HG03196 (cell line): Measurements from ENCODE around the gene PITPNC1.
"Not testable (repeated sequence)": the region's sequence is repeated elsewhere in the genome, so short reads cannot be mapped to it uniquely, and the experiment has no call there.

ENCODE experiments used
- ATAC-seq: cut with Tn5 transposase; IDR thresholded peaks from one replicate; pipeline ENCODE4 v1.9.1; 2021; ENCODE audit not compliant: unreplicated experiment

Gene PITPNC1

GRCh38 chr17:67570797-67571196 lies 193.7 kb downstream of the PITPNC1 start:
- no peak for ATAC-seq

- no peak for ATAC-seq
Measured at GRCh38 chr17:67571478-67571877, 194.4 kb downstream of the PITPNC1 start.

GRCh38 chr17:67573987-67574657 lies 197.0 kb downstream of the PITPNC1 start:
- no peak for ATAC-seq

GRCh38 chr17:67574658-67575293 lies 197.7 kb downstream of the PITPNC1 start:
- ATAC-seq: peak; percentile 40

- no peak for ATAC-seq
Measured at GRCh38 chr17:67575325-67575724, 198.2 kb downstream of the PITPNC1 start.

- ATAC-seq: no peak
Measured at GRCh38 chr17:67576471-67577115, 199.5 kb downstream of the PITPNC1 start.

GRCh38 chr17:67577429-67578141 lies 200.5 kb downstream of the PITPNC1 start:
- no peak for ATAC-seq

GRCh38 chr17:67578142-67578457 lies 201.0 kb downstream of the PITPNC1 start:
- ATAC-seq: no peak

GRCh38 chr17:67578679-67579405 lies 201.8 kb downstream of the PITPNC1 start:
- not testable (repeated sequence) for ATAC-seq

- ATAC-seq: no peak
Measured at GRCh38 chr17:67582673-67583081, 205.6 kb downstream of the PITPNC1 start.

GRCh38 chr17:67585077-67585602 lies 208.1 kb downstream of the PITPNC1 start:
- ATAC-seq: no peak

GRCh38 chr17:67588326-67588725 lies 211.2 kb downstream of the PITPNC1 start:
- no peak for ATAC-seq

GRCh38 chr17:67594115-67594880 lies 217.2 kb downstream of the PITPNC1 start:
- peak; percentile 58 for ATAC-seq

GRCh38 chr17:67600408-67600807 lies 223.3 kb downstream of the PITPNC1 start:
- no peak for ATAC-seq

- no peak for ATAC-seq
Measured at GRCh38 chr17:67601897-67602296, 224.8 kb downstream of the PITPNC1 start.

- ATAC-seq: no peak
Measured at GRCh38 chr17:67602444-67602843, 225.4 kb downstream of the PITPNC1 start.

- no peak for ATAC-seq
Measured at GRCh38 chr17:67602974-67603373, 225.9 kb downstream of the PITPNC1 start.

GRCh38 chr17:67605256-67605912 lies 228.3 kb downstream of the PITPNC1 start:
- no peak for ATAC-seq

- ATAC-seq: no peak
Measured at GRCh38 chr17:67606471-67606870, 229.4 kb downstream of the PITPNC1 start.
